H1 (cell line): ENCODE results near the gene SLC2A5. TPM values are rescaled to one million over a fixed set of nuclear protein-coding genes. Genes with fewer than 3 reads are reported as not detected.

Experiments
- CTCF ChIA-PET: fragments of 300-600 bp; sonication (Branson Sonifier 250); formaldehyde crosslinking; loops from one replicate; lab custom pipeline; 2021; ENCODE audit not compliant: partially characterized antibody; lab: Charles Lee
- POLR2A ChIA-PET: fragments of 300-600 bp; sonication (Branson Sonifier 250); formaldehyde crosslinking; loops from one replicate; lab custom pipeline; 2021; ENCODE audit warnings: inconsistent platforms; ENCODE audit not compliant: partially characterized antibody; lab: Charles Lee
- DNase-seq, 2 experiments: peaks; one replicate each; pipeline versions ENCODE4 v3.0.0 to v3.0.0-alpha.2; 2010 to 2022; ENCODE audit warnings: low spot score in 2 of 2, low read depth in 1 of 2, mixed read lengths in 1 of 2
- FAIRE-seq: peaks from 2 replicates; lab custom pipeline; 2011; peaks lifted over from hg19 to GRCh38; lab: Jason Lieb, UNC
- H2AFZ ChIP-seq: 2 replicates; pipeline ENCODE4 v1.8.1; 2012; ENCODE audit warnings: low read length, inconsistent platforms
- H2AK5ac ChIP-seq: 2 replicates; pipeline ENCODE4 v1.6.1; 2013; ENCODE audit warnings: low read depth, low read length
- H2BK120ac ChIP-seq: replicated peaks from 2 replicates; pipeline ENCODE3; 2013; ENCODE audit warnings: low read depth, low read length, inconsistent platforms
- H2BK12ac ChIP-seq: 2 replicates; pipeline ENCODE4 v1.6.1; 2013; ENCODE audit warnings: low read depth, low read length
- H2BK15ac ChIP-seq: 2 replicates; pipeline ENCODE4 v1.6.1; 2013; ENCODE audit warnings: low read length
- H2BK20ac ChIP-seq: 2 replicates; pipeline ENCODE4 v1.6.1; 2013; ENCODE audit warnings: low read length
- H2BK5ac ChIP-seq: 2 replicates; pipeline ENCODE4 v1.6.1; 2013; ENCODE audit warnings: low read depth, low read length
- H3K14ac ChIP-seq: 2 replicates; pipeline ENCODE4 v1.6.1; 2013; ENCODE audit warnings: inconsistent platforms; ENCODE audit not compliant: insufficient read length
- H3K18ac ChIP-seq: 2 replicates; pipeline ENCODE4 v1.6.1; 2013; ENCODE audit warnings: low read length; ENCODE audit errors: extremely low read depth
- H3K23ac ChIP-seq: 2 replicates; pipeline ENCODE4 v1.6.1; 2013; ENCODE audit warnings: inconsistent platforms; ENCODE audit not compliant: insufficient read length
- H3K23me2 ChIP-seq: 2 replicates; pipeline ENCODE4 v1.6.1; 2013; ENCODE audit warnings: low read depth, low read length
- H3K27ac ChIP-seq: 2 replicates; pipeline ENCODE4 v1.6.1; 2011; ENCODE audit warnings: low read depth, low read length, inconsistent platforms
- H3K27me3 ChIP-seq, 4 experiments: replicated peaks in 1 of 4; 1 replicate in 1 of 4; 2 replicates in 3 of 4; pipeline versions ENCODE4 v1.6.1 to v1.8.1; 2011 to 2013; ENCODE audit warnings: low read length in 3 of 4, mild to moderate bottlenecking in 3 of 4, inconsistent platforms in 2 of 4, mixed read lengths in 2 of 4, moderate library complexity in 1 of 4; ENCODE audit not compliant: control insufficient read depth in 3 of 4, insufficient read depth in 3 of 4; ENCODE audit errors: extremely low read depth in 1 of 4
- H3K36me3 ChIP-seq, 4 experiments: 2 replicates each; pipeline versions ENCODE4 v1.6.1 to v1.8.1; 2011 to 2013; ENCODE audit warnings: mild to moderate bottlenecking in 4 of 4, low read length in 3 of 4, moderate library complexity in 2 of 4, control low read depth in 1 of 4, inconsistent platforms in 1 of 4; ENCODE audit not compliant: insufficient read depth in 4 of 4, control insufficient read depth in 2 of 4
- H3K4ac ChIP-seq: replicated peaks from 2 replicates; pipeline ENCODE3; 2013; ENCODE audit warnings: low read length, low read depth, mixed read lengths, inconsistent platforms; ENCODE audit not compliant: insufficient read length
- H3K4me1 ChIP-seq, 4 experiments: replicated peaks in 1 of 4; 1 replicate in 1 of 4; 2 replicates in 3 of 4; pipeline versions ENCODE4 v1.6.1 to v1.8.1; 2011 to 2013; ENCODE audit warnings: low read length in 3 of 4, inconsistent platforms in 2 of 4, mixed read lengths in 1 of 4; ENCODE audit not compliant: insufficient read depth in 4 of 4, control insufficient read depth in 3 of 4
- H3K4me2 ChIP-seq, 2 experiments: 2 replicates each; pipeline versions ENCODE4 v1.6.1 to v1.8.1; 2011 to 2013; ENCODE audit warnings: low read depth in 2 of 2, low read length in 2 of 2, control low read depth in 1 of 2, inconsistent platforms in 1 of 2, mild to moderate bottlenecking in 1 of 2; ENCODE audit not compliant: insufficient read depth in 1 of 2
- H3K4me3 ChIP-seq, 4 experiments: fragments of 200-600, 300-600 bp in 1 of 4; sonication (generic), shearing (Covaris generic), sonication (Bioruptor Twin) in 1 of 4; 2 replicates each; pipeline versions ENCODE4 v1.5.1 to v1.8.1; 2011 to 2016; ENCODE audit warnings: low read length in 4 of 4, low read depth in 3 of 4, control low read depth in 2 of 4, inconsistent platforms in 2 of 4, mild to moderate bottlenecking in 2 of 4, mixed read lengths in 1 of 4, moderate library complexity in 1 of 4; ENCODE audit not compliant: insufficient read depth in 2 of 4; ENCODE audit errors: extremely low read depth in 1 of 4
- H3K56ac ChIP-seq: replicated peaks from 2 replicates; pipeline ENCODE3; 2013; ENCODE audit warnings: low read depth, mild to moderate bottlenecking, mixed read lengths, low read length, inconsistent platforms; ENCODE audit not compliant: insufficient read length
- H3K79me1 ChIP-seq: 2 replicates; pipeline ENCODE4 v1.6.1; 2013; ENCODE audit warnings: low read depth, low read length, control low read depth
- H3K79me2 ChIP-seq, 2 experiments: 2 replicates each; pipeline versions ENCODE4 v1.6.1 to v1.8.1; 2012 to 2013; ENCODE audit warnings: low read length in 2 of 2, mild to moderate bottlenecking in 2 of 2, inconsistent platforms in 1 of 2; ENCODE audit not compliant: insufficient read depth in 2 of 2, control insufficient read depth in 1 of 2
- H3K9ac ChIP-seq, 4 experiments: replicated peaks in 1 of 4; 1 replicate in 1 of 4; 2 replicates in 3 of 4; pipeline versions ENCODE4 v1.6.1 to v1.8.1; 2011 to 2013; ENCODE audit warnings: low read depth in 3 of 4, low read length in 3 of 4, control low read depth in 2 of 4, mild to moderate bottlenecking in 2 of 4, moderate library complexity in 2 of 4, inconsistent platforms in 1 of 4; ENCODE audit errors: extremely low read depth in 1 of 4
- H3K9me3 ChIP-seq, 2 experiments: 2 replicates each; pipeline versions ENCODE4 v1.6.1 to v1.8.1; 2012 to 2013; ENCODE audit warnings: mild to moderate bottlenecking in 2 of 2, moderate library complexity in 2 of 2, control low read depth in 1 of 2, inconsistent platforms in 1 of 2, low read depth in 1 of 2, low read length in 1 of 2, mixed read lengths in 1 of 2; ENCODE audit not compliant: insufficient read depth in 2 of 2
- H4K20me1 ChIP-seq, 2 experiments: replicated peaks in 1 of 2; 2 replicates each; pipeline versions ENCODE3 to v1.8.1; 2011 to 2013; ENCODE audit warnings: inconsistent platforms in 2 of 2, low read length in 2 of 2, mild to moderate bottlenecking in 1 of 2; ENCODE audit not compliant: insufficient read depth in 2 of 2, control insufficient read depth in 1 of 2
- H4K5ac ChIP-seq: 2 replicates; pipeline ENCODE4 v1.6.1; 2013; ENCODE audit warnings: low read length, low read depth, mixed read lengths, inconsistent platforms; ENCODE audit not compliant: insufficient read length
- H4K8ac ChIP-seq: 2 replicates; pipeline ENCODE4 v1.8.0; 2013; ENCODE audit warnings: mild to moderate bottlenecking, moderate library complexity, low read length, inconsistent platforms; ENCODE audit not compliant: insufficient read depth; ENCODE audit errors: extremely low read depth
- H4K91ac ChIP-seq: replicated peaks from 2 replicates; pipeline ENCODE3; 2013; ENCODE audit warnings: low read length, mixed read lengths, inconsistent platforms; ENCODE audit not compliant: insufficient read length
- BACH1 ChIP-seq: IDR thresholded peaks from 2 replicates; pipeline ENCODE4 v1.6.1; 2012; ENCODE audit warnings: low read length, improper control_type of control experiment
- HDAC6 ChIP-seq: IDR thresholded peaks from one replicate; pipeline ENCODE4 v1.7.1; 2012; ENCODE audit warnings: low read depth, mild to moderate bottlenecking, inconsistent platforms, low read length, moderate library complexity
- KDM5A ChIP-seq: fragments of 200-600 bp; IDR thresholded peaks from 2 replicates; pipeline ENCODE4 v1.7.1; 2012; ENCODE audit warnings: mild to moderate bottlenecking, low read length, inconsistent platforms, mixed read lengths
- MAX ChIP-seq: IDR thresholded peaks from 2 replicates; pipeline ENCODE4 v1.6.1; 2012; ENCODE audit warnings: inconsistent platforms
- RNF2 ChIP-seq: fragments of 200-900, 300-1000 bp; sonication (generic); IDR thresholded peaks from 2 replicates; pipeline ENCODE4 v1.7.1; 2016; ENCODE audit warnings: borderline replicate concordance, low read depth, mild to moderate bottlenecking, antibody characterized with exemption, low read length; ENCODE audit not compliant: poor library complexity, severe bottlenecking; ENCODE audit errors: missing control alignments
- SAP30 ChIP-seq: fragments of 300-600 bp; sonication (generic); IDR thresholded peaks from 2 replicates; pipeline ENCODE4 v1.7.1; 2012; ENCODE audit warnings: low read length, moderate library complexity, mild to moderate bottlenecking, inconsistent platforms; ENCODE audit not compliant: insufficient read depth, insufficient replicate concordance
- SIX5 ChIP-seq: IDR thresholded peaks from 2 replicates; pipeline ENCODE4 v1.6.1; 2011; ENCODE audit warnings: mild to moderate bottlenecking, low read depth, low read length
- SP1 ChIP-seq: IDR thresholded peaks from 2 replicates; pipeline ENCODE4 v1.6.1; 2011; ENCODE audit warnings: low read depth, low read length
- WGBS, 2 experiments: shearing (Covaris generic) in 1 of 2; methylation state at CpG; one replicate each; pipeline versions ENCODE4 v1.1.6 to v1.1.7; 2013 to 2015; ENCODE audit warnings: low lambda C conversion rate in 2 of 2, mixed read lengths in 2 of 2, inconsistent platforms in 1 of 2, low coverage in 1 of 2, missing lambda C conversion rate in 1 of 2; ENCODE audit not compliant: insufficient replicate concordance in 2 of 2, insufficient coverage in 1 of 2, insufficient read length in 1 of 2; ENCODE audit errors: extremely low coverage in 1 of 2, missing lambda C conversion rate in 1 of 2; 5-methylcytosine and 5-hydroxymethylcytosine counted together
- polyA plus RNA-seq, 7 experiments: library from polyadenylated mRNA; depleted of rRNA in 3 of 7; stranded (reverse) in 5 of 7; unstranded in 2 of 7; fragments of >200 nt in 5 of 7; fragments of 200-250 nt in 2 of 7; gene quantifications; 1 replicate in 5 of 7; 2 replicates in 1 of 7; 4 replicates in 1 of 7; pipeline versions ENCODE4 v1.2.1 to v1.2.3, GENCODE V29; 2011 to 2013; ENCODE audit warnings: missing spikeins in 2 of 7, mixed read lengths in 2 of 7
- total RNA-seq: library from RNA; stranded (reverse); fragmentation: NEBNext Ultra II Directional; extraction: Animal tissue kit (Norgen Biotek cat#: 25700); gene quantifications from 2 replicates; pipeline ENCODE4 v1.2.1, GENCODE V29; 2021

The SLC2A5 gene
- total and polyA plus RNA-seq, 2 of the 8 experiments (the other 6 are each of a cell fraction or from before 2014, with no cell fraction given), result 0.12 TPM; not detected in 1

DNA sequence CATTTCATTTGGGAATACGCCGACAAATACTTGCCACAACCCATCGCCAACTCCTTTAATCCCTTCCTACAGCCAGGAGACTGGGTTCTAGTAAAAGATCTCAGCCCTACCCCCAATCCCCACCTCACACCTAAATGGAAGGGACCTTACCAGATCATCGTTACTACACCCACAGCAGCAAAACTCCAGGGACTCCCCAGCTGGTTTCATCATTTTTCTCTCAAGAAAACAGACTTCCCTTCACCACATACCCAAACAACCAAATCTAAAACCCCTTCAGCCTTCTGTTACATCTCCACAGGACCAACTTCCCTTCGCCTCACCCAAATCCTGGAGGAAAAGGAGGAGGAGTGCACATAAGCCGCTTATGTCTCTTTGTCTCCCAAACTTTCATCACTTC is 23.7 kb upstream of the SLC2A5 start:
- no peak overlapping the region for H3K9ac ChIP-seq
- CTCF ChIA-PET, result interaction anchor here (0.9 to 2.8 kb wide), 3 partner anchors 8 to 83 kb away, joined by 4 to 9 read pairs (median 4); no protein-coding TSS in a partner anchor

More for the DNA sequence above, 23.7 kb upstream of the SLC2A5 start:
- no peaks in the 10 kb centered on the region for H3K4me1 ChIP-seq
- H3K14ac ChIP-seq, result no peak overlapping the region
- POLR2A ChIA-PET, result interaction anchor here (0.9 kb wide), 1 partner anchor 28 kb away, joined by 3 read pairs; no protein-coding TSS in a partner anchor
- H3K27ac ChIP-seq, result no peak overlapping the region
- H3K27me3 ChIP-seq, result no peaks in the 10 kb centered on the region
- H3K4me3 ChIP-seq, result no peak overlapping the region
- no peaks in the 10 kb centered on the region for H3K79me2 ChIP-seq
- no peak overlapping the region for H2BK20ac ChIP-seq
- no peaks in the 10 kb centered on the region for H3K79me1 ChIP-seq
- H2BK12ac ChIP-seq, result no peak overlapping the region
- H3K56ac ChIP-seq, result no peak overlapping the region
- no peak overlapping the region for H3K4me2 ChIP-seq
- H4K91ac ChIP-seq, result no peak overlapping the region
- no peak overlapping the region for H4K5ac ChIP-seq
- no peak overlapping the region for H2BK120ac ChIP-seq
- TF ChIP-seq MAX (no peak), KDM5A (no peak), SP1 (no peak), HDAC6 (no peak), BACH1 (no peak), SAP30 (no peak), RNF2 (no peak), SIX5 (no peak)
- H3K23ac ChIP-seq, result no peak overlapping the region
- no peak overlapping the region for H3K4ac ChIP-seq
- peaks cover 12 to 18% of the 10 kb centered on the region in 2 experiments for H3K9me3 ChIP-seq
- FAIRE-seq (no peak), DNase-seq (no peak)
- no peak overlapping the region for H3K18ac ChIP-seq
- H2AK5ac ChIP-seq, result no peak overlapping the region
- H3K23me2 ChIP-seq, result no peaks in the 10 kb centered on the region
- H4K20me1 ChIP-seq, result no peaks in the 10 kb centered on the region
- no peak overlapping the region for H2AFZ ChIP-seq
- no peak overlapping the region for H2BK5ac ChIP-seq
- H3K36me3 ChIP-seq, result no peaks in the 10 kb centered on the region
- no peak overlapping the region for H2BK15ac ChIP-seq
- 88% methylated on average over 5 of the region's 6 CpGs; no CpG with 5 or more reads in 1 of the 2 experiments for WGBS, 2 experiments
- no peak overlapping the region for H4K8ac ChIP-seq
